Endothelial cell of umbilical vein (primary cell): Measurements from ENCODE around the gene SRSF10. TPM values are rescaled to one million over a fixed set of nuclear protein-coding genes. Genes with fewer than 3 reads are reported as not detected.

Experiments
- BruUV-seq: library from RNA; stranded (reverse); fragments of 400-500 nt; replicated peaks from 2 replicates; lab custom pipeline; 2021; lab: Mats Ljungman, UMichigan
- CTCF ChIA-PET: fragments of 300-600, 350-600 bp; sonication (Branson Sonifier 250); formaldehyde crosslinking; loops from one replicate; lab custom pipeline; 2021; ENCODE audit warnings: antibody characterized with exemption, inconsistent platforms; lab: Charles Lee
- POLR2A ChIA-PET: fragments of 300-600, 350-600 bp; sonication (Branson Sonifier 250); formaldehyde crosslinking; loops from one replicate; lab custom pipeline; 2021; ENCODE audit warnings: antibody characterized with exemption, inconsistent platforms; lab: Charles Lee
- DNase-seq: peaks from one replicate; pipeline ENCODE4 v3.0.0-alpha.2; 2011; ENCODE audit warnings: low read depth, low spot score
- FAIRE-seq: peaks from 2 replicates; lab custom pipeline; 2011; peaks lifted over from hg19 to GRCh38; lab: Jason Lieb, UNC
- H2AFZ ChIP-seq: 2 replicates; pipeline ENCODE4 v1.6.0; 2012; ENCODE audit warnings: low read depth, low read length, control low read depth, inconsistent platforms
- H3K27ac ChIP-seq: 2 replicates; pipeline ENCODE4 v1.5.1; 2011; ENCODE audit warnings: low read depth, mild to moderate bottlenecking, control low read depth, low read length, moderate library complexity; ENCODE audit not compliant: insufficient read depth
- H3K27me3 ChIP-seq, 2 experiments: 2 replicates each; pipeline versions ENCODE4 v1.6.0 to v1.6.1; 2011; ENCODE audit warnings: low read length in 2 of 2, mixed read lengths in 1 of 2; ENCODE audit not compliant: control insufficient read depth in 2 of 2, insufficient read depth in 2 of 2
- H3K36me3 ChIP-seq, 2 experiments: 2 replicates in 1 of 2; 3 replicates in 1 of 2; pipeline ENCODE4 v1.5.1; 2011; ENCODE audit warnings: low read length in 2 of 2, mild to moderate bottlenecking in 1 of 2, moderate library complexity in 1 of 2; ENCODE audit not compliant: control insufficient read depth in 2 of 2, insufficient read depth in 2 of 2; ENCODE audit errors: extremely low read depth in 1 of 2
- H3K4me1 ChIP-seq: 3 replicates; pipeline ENCODE4 v1.5.1; 2011; ENCODE audit warnings: mild to moderate bottlenecking, low read length; ENCODE audit not compliant: control insufficient read depth, insufficient read depth; ENCODE audit errors: extremely low read depth
- H3K4me2 ChIP-seq: 2 replicates; pipeline ENCODE4 v1.6.1; 2011; ENCODE audit warnings: low read length, control low read depth, mixed read lengths; ENCODE audit not compliant: insufficient read depth
- H3K4me3 ChIP-seq, 3 experiments: fragments of 200-600 bp in 1 of 3; sonication (generic), shearing (Covaris generic) in 1 of 3; replicated peaks in 1 of 3; 2 replicates each; pipeline ENCODE4 v1.5.1; 2011 to 2016; ENCODE audit warnings: control low read depth in 3 of 3, low read length in 3 of 3, mild to moderate bottlenecking in 2 of 3, inconsistent platforms in 1 of 3, low read depth in 1 of 3, moderate library complexity in 1 of 3; ENCODE audit not compliant: insufficient read depth in 1 of 3
- H3K79me2 ChIP-seq: 2 replicates; pipeline ENCODE4 v1.6.0; 2012; ENCODE audit warnings: low read length, inconsistent platforms; ENCODE audit not compliant: control insufficient read depth, insufficient read depth
- H3K9ac ChIP-seq: replicated peaks from 2 replicates; pipeline ENCODE3; 2011; ENCODE audit warnings: low read length, control low read depth; ENCODE audit not compliant: insufficient read depth; ENCODE audit errors: extremely low read depth
- H3K9me1 ChIP-seq: replicated peaks from 3 replicates; pipeline ENCODE4 v1.6.0; 2011; ENCODE audit warnings: mild to moderate bottlenecking, low read length; ENCODE audit not compliant: control insufficient read depth, insufficient read depth; ENCODE audit errors: extremely low read depth
- H3K9me3 ChIP-seq: replicated peaks from 2 replicates; pipeline ENCODE4 v1.5.1; 2012; ENCODE audit warnings: low read length, inconsistent platforms; ENCODE audit not compliant: control insufficient read depth, insufficient read depth
- H4K20me1 ChIP-seq: replicated peaks from 2 replicates; pipeline ENCODE3; 2011; ENCODE audit warnings: mild to moderate bottlenecking, low read length; ENCODE audit not compliant: control insufficient read depth, insufficient read depth; ENCODE audit errors: extremely low read depth
- CTCF ChIP-seq, 2 donors: IDR thresholded peaks; 1 replicate in 1 of 2; 2 replicates in 1 of 2; pipeline ENCODE4 v1.5.1; 2011; ENCODE audit warnings: low read length in 2 of 2, mild to moderate bottlenecking in 2 of 2, moderate library complexity in 2 of 2, control low read depth in 1 of 2, inconsistent platforms in 1 of 2, low read depth in 1 of 2; ENCODE audit not compliant: insufficient read depth in 1 of 2; ENCODE audit errors: extremely low read depth in 1 of 2
- EZH2 ChIP-seq: IDR thresholded peaks from 2 replicates; pipeline ENCODE4 v1.6.1; 2012; ENCODE audit warnings: borderline replicate concordance, low read depth, mild to moderate bottlenecking, moderate library complexity, low read length, inconsistent platforms; ENCODE audit not compliant: severe bottlenecking
- FOS ChIP-seq: IDR thresholded peaks from 2 replicates; pipeline ENCODE4 v1.6.1; 2011; ENCODE audit warnings: mild to moderate bottlenecking, low read length, moderate library complexity, borderline replicate concordance; ENCODE audit not compliant: insufficient read depth
- GATA2 ChIP-seq: IDR thresholded peaks from 2 replicates; pipeline ENCODE4 v1.7.0; 2011; ENCODE audit warnings: low read depth, mild to moderate bottlenecking, moderate library complexity, mixed read lengths, low read length; ENCODE audit not compliant: insufficient read length, insufficient read depth
- JUN ChIP-seq: IDR thresholded peaks from 2 replicates; pipeline ENCODE4 v1.6.1; 2011; ENCODE audit warnings: borderline replicate concordance, low read depth; ENCODE audit not compliant: insufficient read length, insufficient read depth
- MAX ChIP-seq: IDR thresholded peaks from 2 replicates; pipeline ENCODE4 v1.6.1; 2011; ENCODE audit not compliant: insufficient read depth, insufficient read length
- MYC ChIP-seq: IDR thresholded peaks from one replicate; pipeline ENCODE4 v1.6.1; 2011; ENCODE audit warnings: mild to moderate bottlenecking, low read depth, low read length
- POLR2A ChIP-seq: IDR thresholded peaks from 2 replicates; pipeline ENCODE4 v1.6.1; 2012; ENCODE audit warnings: low read depth, mild to moderate bottlenecking, control low read depth, low read length
- POLR2AphosphoS5 ChIP-seq: IDR thresholded peaks from 2 replicates; pipeline ENCODE4 v1.6.1; 2012; ENCODE audit warnings: low read depth, mild to moderate bottlenecking, control low read depth, low read length, moderate library complexity; ENCODE audit not compliant: insufficient read depth
- dilution Hi-C: fragments of 300-500 bp; cut with MboI; formaldehyde crosslinking; loops from one replicate; pipeline ENCODE4 v1.15.0; 2019; ENCODE audit warnings: low sequenced_read_pairs; ENCODE audit not compliant: extremely low pct_ligation_motif_present
- intact Hi-C: fragments of 100-400 bp; cut with micrococcal nuclease; formaldehyde crosslinking; loops from one replicate; pipeline ENCODE4 v1.10.0; 2022
- polyA plus RNA-seq, 4 experiments: library from polyadenylated mRNA; depleted of rRNA in 3 of 4; stranded (reverse) in 3 of 4; unstranded in 1 of 4; fragments of >200 nt; gene quantifications; 2 replicates each; pipeline versions ENCODE4 v1.2.1 to v1.2.3, GENCODE V29; 2011 to 2012; ENCODE audit warnings: missing spikeins in 1 of 4
- total RNA-seq: library from RNA; stranded (reverse); gene quantifications from 2 replicates; pipeline ENCODE4 v1.2.3, GENCODE V29; 2021

Gene SRSF10
- total and polyA plus RNA-seq, 2 donors (not counting 3 experiments of a cell fraction or from before 2014, with no cell fraction given): 124 to 135 TPM

- Histone ChIP-seq H3K9me3 (no peaks in the 10 kb centered on the region), H3K79me2 (no peaks in the 10 kb centered on the region), H3K36me3 (no peaks in the 10 kb centered on the region), H2AFZ (no peak overlapping the region), H4K20me1 (no peaks in the 10 kb centered on the region), H3K4me2 (no peak overlapping the region), H3K9me1 (no peaks in the 10 kb centered on the region), H3K27me3 (no peaks in the 10 kb centered on the region), H3K27ac (no peak overlapping the region), H3K4me1 (peaks cover 6% of the 10 kb centered on the region), H3K9ac (no peak overlapping the region), H3K4me3 (no peak overlapping the region)
- no peak for TF ChIP-seq MAX
- TF ChIP-seq MYC: no peak
- no peak for TF ChIP-seq EZH2
- TF ChIP-seq POLR2A: no peak
- no peak for TF ChIP-seq POLR2AphosphoS5
- TF ChIP-seq GATA2: no peak
- TF ChIP-seq JUN: no peak
- TF ChIP-seq CTCF (IDR thresholded peaks at IDR 0.05; ENCODE audit: extremely low read depth in 1 of 2, insufficient read depth in 1 of 2, low read depth in 1 of 2, low read length in 2 of 2): no peak
- no peak for TF ChIP-seq FOS
- BruUV-seq: no TSS peak
- FAIRE-seq: no peak
- CTCF ChIA-PET: interaction anchor here (1.1 to 1.4 kb wide), 2 partner anchors 9 to 12 kb away, joined by 3 to 5 read pairs; no protein-coding TSS in a partner anchor
- DNase-seq: no peak
- POLR2A ChIA-PET: no interaction called here
- intact Hi-C loops (no loop called here), dilution Hi-C loops (no loop called here)
Observed at GRCh38 chr1:24020470-24020869, 40.3 kb upstream of the SRSF10 start.
